HG03108 (cell line): ENCODE data around the gene SRRM2.

ENCODE experiments used
- ATAC-seq: cut with Tn5 transposase; IDR thresholded peaks from one replicate; pipeline ENCODE4 v1.9.1; 2021; ENCODE audit warnings: moderate library complexity; ENCODE audit not compliant: unreplicated experiment

Gene SRRM2

DNA sequence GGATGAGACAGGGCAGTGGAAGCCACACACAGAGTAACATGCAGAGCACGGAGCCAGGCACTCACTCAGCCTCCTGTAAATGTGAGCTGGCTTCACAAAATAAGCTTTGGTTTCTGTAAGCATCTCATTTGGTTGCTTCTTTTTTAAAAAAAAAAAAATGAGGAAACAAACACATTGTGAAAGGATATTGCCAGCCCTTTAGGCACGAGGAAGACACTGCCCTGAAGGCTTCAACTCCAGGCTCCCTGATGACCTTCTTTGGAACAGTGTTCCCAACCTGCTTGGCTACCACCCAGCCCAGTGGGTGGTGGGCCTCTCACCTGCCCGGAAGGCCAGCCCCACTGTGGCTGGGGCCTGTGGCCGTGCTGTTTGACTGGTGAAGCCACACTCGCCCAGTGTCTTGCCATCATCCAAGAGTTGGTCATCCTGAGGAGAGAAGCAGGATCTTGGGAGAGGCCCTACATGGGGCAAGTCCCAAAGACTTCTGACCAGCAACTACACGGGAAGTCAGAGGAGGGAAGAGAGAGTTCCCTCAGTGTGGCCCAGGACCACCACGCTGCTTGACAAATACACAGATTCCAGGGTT lies 22.8 kb downstream of the SRRM2 start:
- no peak for ATAC-seq

DNA sequence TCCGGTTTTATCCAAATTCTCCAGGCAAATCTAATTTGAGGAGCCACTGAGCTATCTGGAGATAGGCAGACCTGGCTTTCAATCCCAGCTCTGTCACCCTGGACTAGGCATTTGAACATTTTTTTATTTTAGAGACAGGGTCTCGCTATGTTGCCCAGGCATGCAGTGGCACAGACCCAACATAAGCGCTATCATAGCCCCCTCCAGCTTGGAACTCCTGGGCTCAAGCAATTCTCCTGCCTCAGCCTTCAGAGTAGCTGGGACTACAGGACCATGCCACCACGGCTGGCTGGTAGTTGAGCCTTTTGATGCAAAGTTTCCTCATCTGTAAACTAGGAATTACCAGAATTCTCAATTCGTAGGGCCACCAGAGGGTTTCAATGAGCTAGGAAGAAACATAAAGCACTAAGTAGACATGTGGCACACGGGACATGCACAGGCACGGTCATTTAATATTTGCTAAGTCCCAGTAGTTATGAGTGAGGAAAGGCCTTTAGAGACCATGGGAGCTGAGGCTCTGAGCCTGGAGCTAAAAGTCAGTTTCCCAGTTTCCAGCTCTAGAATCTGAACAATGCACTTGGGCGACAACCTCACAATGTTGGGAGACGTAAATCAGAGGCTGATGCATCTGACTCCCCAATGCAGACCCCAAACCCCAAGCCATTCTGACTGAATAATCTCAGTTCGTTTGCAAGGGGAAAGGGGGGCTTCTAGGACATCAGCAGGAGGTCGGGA lies 23.5 kb downstream of the SRRM2 start:
- no peak for ATAC-seq

DNA sequence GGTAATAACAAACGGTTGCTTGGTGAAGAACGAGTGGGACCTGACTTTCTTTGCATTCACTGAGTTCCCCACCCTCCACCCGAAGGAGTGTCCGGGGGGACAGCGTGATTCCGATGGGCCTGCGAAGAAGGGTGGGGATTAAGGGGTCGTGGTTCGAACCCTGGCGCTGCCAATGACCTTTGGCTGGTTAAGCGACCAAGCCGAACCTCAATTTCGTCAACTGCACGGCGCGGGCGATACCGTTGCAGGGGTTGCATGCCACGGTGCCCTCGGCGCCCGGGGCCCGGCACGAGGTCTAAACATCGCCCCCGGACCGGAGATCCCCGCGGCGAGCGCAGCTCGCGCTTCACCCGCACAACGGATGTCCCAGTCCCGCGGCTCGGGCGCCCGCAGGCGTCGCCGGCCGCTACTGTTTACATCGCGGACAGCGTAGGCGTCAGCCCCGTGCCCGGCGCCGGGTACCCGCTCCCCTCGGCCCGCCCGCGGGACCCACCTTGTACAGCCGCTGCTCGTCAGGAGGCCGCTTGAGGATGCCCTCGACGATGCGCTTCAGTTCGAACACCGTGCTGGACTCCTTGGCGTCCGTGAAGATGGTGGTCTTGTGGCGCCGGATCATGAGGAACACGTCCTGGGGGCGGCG lies 24.2 kb downstream of the SRRM2 start:
- peak; percentile 25 for ATAC-seq

DNA sequence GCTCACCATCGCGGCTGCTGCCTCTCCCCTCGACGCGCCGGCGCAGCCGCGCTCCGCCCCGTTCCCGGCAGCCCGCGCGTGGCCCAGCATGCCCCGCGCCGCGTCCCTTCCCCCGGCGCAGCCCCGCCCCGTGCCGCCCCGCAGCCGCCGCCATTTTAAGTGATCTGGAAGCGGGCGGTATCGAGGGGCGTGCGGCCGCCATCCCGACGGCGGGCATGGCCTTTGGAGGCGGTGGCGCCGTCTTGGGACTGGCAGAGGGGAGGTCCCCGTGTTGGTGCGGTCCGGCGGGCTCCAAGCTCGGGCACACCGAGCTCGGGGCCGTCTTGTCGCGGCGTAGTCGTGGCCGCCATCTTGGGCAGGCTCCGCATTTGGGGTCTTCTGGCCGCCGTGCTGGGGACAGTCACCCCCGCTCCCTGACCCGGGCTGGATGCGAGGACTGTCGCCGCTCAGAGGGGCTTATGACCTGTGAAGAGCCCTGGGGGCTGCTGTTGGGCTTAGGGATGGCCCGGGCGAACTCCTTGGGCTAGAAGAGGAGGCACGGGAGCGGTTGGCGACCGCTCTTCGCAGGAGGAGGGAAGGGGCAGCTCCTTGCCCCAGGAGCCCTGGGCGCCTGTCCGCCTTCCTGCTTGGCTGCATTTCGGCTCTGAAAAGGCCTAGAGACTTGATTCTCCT lies 24.9 kb downstream of the SRRM2 start, which contains the start of gene ELOB:
TSS of gene ELOB (minus strand) at position 50 of the 672 bp plus-strand sequence. CDS start at position 9, 41 bp downstream.
- ATAC-seq: peak; percentile 63

- ATAC-seq: no peak
Measured at GRCh38 chr16:2777903-2778629, 25.6 kb downstream of the SRRM2 start.

DNA sequence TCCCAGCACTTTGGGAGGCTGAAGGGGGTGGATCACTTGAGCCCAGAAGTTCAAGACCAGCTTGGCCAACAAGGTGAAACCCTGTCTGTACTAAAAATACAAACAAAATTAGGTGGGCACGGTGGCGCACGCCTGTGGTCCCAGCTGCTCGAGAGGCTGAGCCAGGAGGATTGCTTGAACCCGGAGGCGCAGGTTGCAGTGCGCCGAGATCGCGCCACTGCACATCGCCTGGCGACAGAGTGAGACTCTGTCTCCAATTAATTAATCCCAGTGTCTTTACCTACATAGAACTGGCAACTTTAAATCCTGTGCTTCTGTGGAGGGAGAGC lies 26.2 kb downstream of the SRRM2 start:
- ATAC-seq: no peak

DNA sequence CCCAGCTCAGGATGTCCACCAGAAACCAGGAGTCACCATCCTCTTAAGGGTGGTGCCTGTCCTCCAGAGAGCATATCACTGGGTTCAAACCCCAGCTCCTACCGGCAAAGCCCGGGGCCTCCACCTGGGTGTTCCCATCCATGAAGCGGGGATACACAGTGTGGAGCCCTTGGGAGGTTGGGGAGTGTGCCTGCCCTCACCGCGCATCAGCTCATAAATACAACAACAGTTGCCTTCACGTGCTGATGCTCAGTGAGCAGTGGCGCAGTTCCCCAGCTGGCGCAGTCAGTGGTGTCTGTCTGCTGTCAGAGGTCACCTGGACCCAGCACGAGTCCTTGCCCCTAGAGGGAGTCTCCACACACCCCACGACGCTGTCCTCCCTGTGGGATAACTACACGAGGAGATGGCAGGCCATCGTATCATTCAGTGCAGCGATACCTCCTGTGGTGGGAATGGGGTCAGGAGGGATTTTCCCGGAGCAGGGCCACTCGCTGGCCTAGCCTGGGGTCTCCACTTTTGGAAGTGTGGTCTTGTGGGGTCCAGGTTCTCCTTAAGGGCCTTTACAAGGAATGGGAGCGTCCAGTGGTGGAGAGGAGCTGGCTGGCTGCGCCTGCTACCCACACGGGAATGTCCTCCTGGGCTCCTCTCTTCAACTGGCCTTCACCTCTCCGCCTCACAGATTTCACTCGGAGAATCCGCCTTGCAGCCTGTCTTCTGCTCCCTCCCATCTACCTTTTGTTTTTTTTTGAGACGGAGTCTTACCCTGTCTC lies 26.9 kb downstream of the SRRM2 start:
- no peak for ATAC-seq

DNA sequence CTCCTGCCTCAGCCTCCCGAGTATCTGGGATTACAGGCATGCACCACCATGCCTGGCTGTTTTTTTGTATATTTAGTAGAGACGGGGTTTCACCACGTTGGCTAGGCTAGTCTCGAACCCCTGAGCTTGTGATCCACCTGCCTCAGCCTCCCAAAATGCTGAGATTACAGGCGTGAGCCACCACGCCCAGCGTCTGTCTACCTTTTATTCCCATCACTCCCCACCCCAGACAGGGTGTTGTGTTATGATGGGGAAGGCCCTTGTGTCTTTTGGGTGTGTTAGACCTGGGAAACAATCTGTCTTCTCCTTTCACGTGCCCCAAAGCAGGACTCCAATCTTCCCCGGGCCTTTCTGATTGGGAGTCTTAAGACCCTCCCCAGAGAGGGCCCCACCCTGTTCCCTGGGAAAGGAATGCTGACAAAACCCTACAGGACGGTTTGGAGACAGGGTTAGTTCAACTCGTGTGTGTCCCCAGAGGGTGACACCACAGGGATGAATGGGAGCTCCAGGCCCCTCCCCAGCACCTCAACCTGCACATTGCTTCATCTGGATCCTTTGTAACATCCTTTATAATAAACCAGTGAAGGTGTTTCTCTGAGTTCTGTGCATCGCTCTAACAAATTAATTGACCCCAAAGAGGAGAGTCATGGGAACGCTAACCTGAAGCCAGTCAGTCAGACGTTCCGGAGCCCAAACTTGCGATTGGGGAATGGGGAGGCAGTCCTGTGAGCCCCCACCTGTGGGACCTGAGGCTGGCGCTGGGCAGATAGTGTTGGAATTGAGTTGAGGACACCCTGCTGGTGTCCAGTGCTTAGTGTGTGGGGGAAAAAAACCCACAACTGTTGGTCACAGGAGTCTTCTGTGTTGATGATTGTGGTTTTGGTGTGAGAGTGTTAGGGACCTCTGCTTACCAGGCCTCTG lies 27.8 kb downstream of the SRRM2 start:
- ATAC-seq: no peak

GRCh38 chr16:2782583-2783351 lies 30.3 kb downstream of the SRRM2 start:
- ATAC-seq: no peak

GRCh38 chr16:2783581-2784357 lies 31.3 kb downstream of the SRRM2 start:
- ATAC-seq: no peak

DNA sequence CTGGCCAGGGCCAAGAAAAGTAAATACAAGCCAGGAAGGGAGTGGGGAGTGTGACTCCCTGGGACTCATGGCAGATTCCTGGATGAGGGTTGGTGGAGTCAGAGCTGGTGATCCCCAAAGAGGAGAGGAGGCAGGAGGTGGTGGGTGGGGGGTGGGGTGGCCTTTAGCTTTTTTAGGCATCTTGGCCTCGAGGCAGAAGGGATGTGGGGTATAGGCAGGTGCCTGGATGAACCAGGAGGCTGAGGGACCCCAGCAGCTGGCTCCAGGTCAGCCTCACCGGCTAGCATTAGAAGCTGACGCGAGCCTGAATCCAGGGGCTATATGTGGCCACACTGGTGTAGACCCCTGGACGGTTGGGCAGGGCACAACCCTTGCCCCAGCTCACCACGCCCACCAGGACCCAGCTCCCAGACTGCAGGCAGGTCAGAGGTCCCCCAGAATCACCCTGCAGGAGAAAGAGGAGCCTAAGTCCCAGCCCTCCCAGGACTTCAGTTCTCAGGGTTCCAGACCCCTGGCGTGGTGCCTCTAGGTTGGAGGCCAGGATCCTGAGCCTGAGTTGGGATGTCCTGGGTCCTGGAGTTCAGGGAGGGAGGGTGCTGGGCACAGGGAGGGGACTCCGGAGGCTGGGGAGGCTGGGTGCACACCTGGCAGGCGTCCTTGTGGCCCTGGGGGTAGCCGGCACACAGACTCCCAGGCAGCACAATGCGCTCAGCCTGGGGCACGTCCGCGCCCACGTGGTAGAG lies 32.1 kb downstream of the SRRM2 start:
- ATAC-seq: no peak

DNA sequence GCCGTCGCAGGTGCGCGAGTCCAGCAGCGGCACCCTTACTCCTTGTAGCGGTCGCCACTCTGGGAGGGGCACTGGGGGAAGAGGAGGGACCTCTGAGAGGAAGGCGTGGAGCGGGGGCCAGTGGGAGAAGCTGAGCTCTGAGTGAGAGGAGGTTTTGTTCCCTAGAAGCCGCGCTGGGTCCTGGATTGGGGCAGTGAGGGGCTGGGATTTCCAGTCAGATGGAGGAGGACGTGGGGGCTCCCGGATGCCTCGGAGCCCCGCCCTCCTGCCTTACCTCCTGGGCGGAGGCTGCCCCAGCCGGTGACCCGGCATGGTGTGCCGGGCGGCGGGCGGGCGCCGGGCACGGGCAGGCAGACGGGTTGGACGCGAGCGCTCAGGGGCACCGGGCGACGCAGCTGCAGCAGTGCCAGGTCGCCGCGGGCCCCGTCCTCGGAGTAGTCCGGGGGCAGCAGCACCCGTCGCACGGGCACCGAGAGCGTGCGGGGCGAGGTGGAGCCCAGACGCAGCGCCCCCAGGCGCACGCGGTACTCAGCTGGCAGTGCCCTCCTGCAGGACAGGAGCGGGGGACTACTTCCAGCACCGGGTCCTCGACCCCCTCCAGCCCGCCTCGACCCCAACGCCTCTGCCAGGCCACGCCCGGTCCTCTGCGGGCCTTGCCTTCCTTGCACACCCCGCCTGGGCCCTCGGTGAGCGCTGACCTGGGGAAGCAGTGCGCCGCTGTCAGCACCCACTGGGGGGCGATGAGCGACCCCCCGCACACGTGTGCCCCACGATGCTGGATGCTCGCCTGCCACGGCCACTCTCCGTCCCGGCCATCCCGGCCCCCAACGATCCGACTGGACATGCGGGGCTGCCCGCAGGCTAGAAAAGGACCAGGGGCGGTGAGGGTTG lies 32.9 kb downstream of the SRRM2 start:
- no peak for ATAC-seq

DNA sequence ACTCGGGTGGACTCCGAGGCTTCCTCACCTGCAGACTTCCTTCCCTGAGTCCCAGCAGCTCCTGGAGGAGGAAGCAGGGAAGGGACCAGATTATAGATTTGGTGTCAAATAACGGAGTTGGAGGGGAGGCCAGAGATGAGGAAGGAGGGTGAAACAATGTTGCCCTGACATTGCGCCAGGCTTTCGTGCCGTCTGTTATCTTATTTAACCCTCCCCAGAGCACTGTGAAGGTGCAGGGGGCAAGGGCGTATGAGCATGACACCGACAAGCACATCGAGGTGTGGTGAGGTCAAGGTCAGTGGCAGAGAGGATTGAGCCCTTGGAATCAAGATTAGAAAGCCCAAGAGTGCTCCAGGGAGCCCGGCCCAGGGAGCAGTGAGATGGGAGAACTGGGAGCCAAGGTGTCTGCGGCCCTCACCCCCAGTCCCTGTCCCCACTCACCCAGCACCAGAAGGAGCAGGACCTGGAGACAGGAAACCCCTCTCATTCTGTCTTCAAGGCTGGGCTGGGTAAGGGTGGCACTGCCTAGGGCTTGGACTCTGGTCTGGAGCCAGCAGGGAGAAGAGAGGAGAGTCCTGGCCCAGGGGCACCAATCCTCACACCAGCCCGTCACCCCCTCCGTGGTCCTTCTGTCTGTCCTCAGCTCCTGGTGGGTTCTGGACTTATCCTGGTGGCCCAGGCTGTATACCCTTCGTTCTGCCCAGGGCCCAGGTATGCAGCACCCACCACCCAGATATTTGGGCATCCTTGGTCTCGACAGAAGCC lies 33.8 kb downstream of the SRRM2 start:
- ATAC-seq: no peak

- ATAC-seq: no peak
Measured at GRCh38 chr16:2786826-2787151, 34.4 kb downstream of the SRRM2 start.

DNA sequence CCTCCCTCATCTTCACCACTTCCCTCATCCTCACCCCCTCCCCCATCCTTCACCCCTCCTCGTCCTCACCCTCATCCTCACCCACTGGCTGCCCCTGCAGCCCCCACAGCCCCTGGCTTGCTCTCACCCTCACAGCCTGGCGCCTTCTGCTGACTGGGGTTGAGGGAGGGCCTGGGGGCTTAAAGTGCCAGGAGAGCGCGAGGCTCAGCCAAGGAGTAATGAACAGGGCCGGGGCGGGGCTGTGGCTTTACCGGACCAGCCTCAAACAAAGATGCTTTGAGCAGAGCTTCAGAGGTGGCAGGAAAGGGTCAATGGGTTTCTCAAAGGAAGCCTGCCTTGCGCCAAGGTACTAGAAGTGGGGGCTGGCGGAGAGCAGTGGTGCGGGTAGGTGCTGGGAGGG lies 35.0 kb downstream of the SRRM2 start, which contains the start of gene PRSS33:
TSS of gene PRSS33 (minus strand) at position 155 of the 400 bp plus-strand sequence. CDS start 1,013 bp downstream, outside the sequence.
- no peak for ATAC-seq
